CD4-positive, alpha-beta T cell treated with Interleukin-1 beta for 1 hour (primary cell): Measurements from ENCODE around the gene OLFM1.
"Not testable (repeated sequence)": the region's sequence is repeated elsewhere in the genome, so short reads cannot be mapped to it uniquely, and the experiment has no call there.

Source experiments
- DNase-seq, 2 donors: peaks; one replicate each; pipeline ENCODE4 v3.0.0-alpha.2; 2020 to 2022

OLFM1 gene

GRCh38 chr9:135156525-135157510 is 69.3 kb downstream of the OLFM1 start:
- no peak for DNase-seq

- no peak for DNase-seq
Observed at GRCh38 chr9:135157856-135158563, 70.5 kb downstream of the OLFM1 start.

DNA sequence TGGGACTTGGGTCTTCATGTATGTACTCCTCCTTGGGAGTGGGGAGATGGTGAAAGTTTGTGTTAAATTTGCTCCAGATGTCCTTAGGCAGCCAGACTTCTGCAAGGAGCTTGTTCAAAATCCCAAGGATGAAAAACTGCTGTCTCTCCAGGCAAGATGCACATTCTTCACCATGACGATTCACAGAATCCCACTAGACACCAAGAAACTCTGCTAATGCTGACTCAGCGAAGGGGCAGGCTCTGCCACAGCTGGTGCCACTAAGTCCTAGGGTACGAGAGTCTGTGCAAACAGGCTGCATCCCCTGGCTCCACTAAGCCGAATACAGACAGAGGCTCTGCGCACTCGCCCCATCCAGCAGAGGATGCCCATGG is 71.1 kb downstream of the OLFM1 start:
- DNase-seq = no peak

GRCh38 chr9:135159801-135160200 is 72.3 kb downstream of the OLFM1 start:
- DNase-seq = no peak

DNA sequence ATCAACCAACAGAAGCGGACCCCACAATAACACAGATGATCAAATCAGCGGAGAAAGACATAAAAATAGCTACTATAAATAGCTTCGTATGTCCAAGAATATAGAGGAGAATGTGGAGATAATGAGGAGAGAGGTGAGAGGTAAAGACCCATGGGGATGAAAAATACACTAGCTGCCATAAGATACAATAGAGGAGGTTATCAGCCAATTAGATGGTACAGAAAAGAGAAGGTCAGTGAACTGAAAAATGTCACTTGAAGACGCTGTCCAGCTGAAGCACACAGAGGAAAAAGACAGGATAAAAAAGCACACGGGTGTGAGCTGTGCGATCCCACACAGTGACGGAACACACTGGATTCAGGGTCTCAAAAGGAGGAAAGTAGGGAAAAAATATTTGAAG is 73.4 kb downstream of the OLFM1 start:
- no peak for DNase-seq

DNA sequence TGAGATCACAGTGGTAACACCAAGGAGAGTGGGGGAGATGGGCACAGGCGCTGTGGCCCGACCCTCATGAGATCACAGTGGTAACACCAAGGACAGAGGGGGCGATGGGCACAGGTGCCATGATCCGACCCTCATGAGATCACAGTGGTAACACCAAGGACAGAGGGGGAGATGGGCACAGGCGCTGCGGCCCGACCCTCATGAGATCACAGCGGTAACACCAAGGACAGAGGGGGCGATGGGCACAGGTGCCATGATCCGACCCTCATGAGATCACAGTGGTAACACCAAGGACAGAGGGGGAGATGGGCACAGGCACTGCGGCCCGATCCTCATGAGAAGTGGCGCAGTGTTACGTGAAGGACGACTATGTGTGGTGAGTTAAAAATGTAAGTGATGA is 75.1 kb downstream of the OLFM1 start:
- not testable (repeated sequence) for DNase-seq

- DNase-seq = no peak
Observed at GRCh38 chr9:135163023-135163780, 75.7 kb downstream of the OLFM1 start.

DNA sequence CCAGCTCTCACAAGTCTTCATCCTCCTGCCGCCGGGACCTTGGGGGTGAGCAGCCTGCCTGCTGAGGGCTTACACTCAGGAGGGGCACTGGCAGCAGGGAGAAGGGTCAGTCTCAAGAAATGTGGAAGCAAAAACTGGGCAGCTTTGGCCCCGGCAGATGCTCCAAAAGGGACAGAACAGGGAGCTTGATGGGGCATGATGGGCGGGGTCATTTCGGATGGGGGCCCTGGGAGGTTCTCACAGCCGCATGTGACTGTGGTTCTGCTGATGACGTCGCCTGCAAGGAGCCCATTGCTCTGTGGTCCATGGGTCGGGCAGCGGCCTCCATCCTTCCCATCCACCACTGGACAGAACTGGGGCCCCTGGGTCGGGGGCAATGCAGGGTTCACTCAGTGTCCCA is 76.6 kb downstream of the OLFM1 start:
- no peak for DNase-seq

GRCh38 chr9:135165003-135165711 is 77.7 kb downstream of the OLFM1 start:
- no peak for DNase-seq

- DNase-seq = no peak
Observed at GRCh38 chr9:135165756-135166519, 78.5 kb downstream of the OLFM1 start.

- DNase-seq = no peak
Observed at GRCh38 chr9:135166565-135166964, 79.1 kb downstream of the OLFM1 start.

DNA sequence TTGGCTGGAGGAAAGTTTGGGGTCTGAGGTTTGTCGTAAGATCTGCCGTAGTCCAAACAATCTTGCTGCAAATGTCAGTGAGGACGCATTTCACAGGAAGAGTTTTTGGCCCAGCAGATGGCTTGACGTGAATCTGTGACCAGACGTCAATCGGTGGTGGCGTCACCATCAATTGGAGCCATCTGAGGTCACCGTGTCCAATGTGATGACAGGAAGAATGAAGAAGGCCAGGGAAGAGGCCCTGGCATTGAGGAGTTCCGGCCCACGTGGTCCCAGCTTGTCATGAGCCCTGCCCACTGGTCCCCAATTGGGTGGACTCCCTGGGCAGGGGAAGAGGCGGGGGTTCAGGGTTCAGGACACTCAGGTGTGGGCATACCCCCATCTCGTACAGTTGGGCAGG is 79.9 kb downstream of the OLFM1 start:
- DNase-seq = no peak

- no peak for DNase-seq
Observed at GRCh38 chr9:135167849-135168655, 80.6 kb downstream of the OLFM1 start.

GRCh38 chr9:135169709-135170226 is 82.3 kb downstream of the OLFM1 start:
- no peak for DNase-seq

GRCh38 chr9:135170535-135170934 is 83.1 kb downstream of the OLFM1 start:
- DNase-seq = no peak
